GM18511 (cell line): ENCODE measurements around the gene NSD2.
"Not testable (repeated sequence)": the region's sequence is repeated elsewhere in the genome, so short reads cannot be mapped to it uniquely, and the experiment has no call there.

ENCODE experiments used
- ATAC-seq: cut with Tn5 transposase; IDR thresholded peaks from one replicate; pipeline ENCODE4 v1.9.1; 2021; ENCODE audit warnings: mild to moderate bottlenecking, moderate library complexity; ENCODE audit not compliant: unreplicated experiment

The NSD2 gene

GRCh38 chr4:1841887-1842210 lies 29.3 kb upstream of the NSD2 start:
- ATAC-seq, result no peak

DNA sequence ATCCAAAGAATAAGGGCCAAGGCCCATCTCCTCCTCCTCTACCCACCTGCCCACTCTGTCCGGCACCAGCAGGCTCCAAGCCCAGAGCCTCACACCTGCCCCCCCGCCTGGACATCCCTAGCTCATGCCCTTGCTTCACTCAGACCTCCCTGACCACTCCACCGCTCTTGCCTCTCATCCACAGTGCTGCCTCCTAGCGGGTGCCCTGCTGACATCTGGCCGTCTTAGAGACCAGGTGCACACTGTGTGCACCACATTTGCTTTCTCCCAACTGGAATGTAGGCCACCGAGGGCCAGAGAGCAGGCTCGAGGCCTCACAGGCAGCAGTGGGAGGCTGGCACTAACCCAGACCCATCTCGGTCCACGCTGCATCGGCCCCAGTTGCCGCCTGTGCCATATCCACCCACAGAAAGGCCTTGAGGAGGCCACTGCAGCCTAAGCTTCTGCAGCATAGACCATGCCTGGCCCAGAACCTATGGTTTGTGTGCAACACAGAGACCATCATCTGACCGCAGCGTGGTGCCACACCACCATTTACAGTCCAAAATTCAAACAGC lies 28.8 kb upstream of the NSD2 start:
- ATAC-seq, result no peak

DNA sequence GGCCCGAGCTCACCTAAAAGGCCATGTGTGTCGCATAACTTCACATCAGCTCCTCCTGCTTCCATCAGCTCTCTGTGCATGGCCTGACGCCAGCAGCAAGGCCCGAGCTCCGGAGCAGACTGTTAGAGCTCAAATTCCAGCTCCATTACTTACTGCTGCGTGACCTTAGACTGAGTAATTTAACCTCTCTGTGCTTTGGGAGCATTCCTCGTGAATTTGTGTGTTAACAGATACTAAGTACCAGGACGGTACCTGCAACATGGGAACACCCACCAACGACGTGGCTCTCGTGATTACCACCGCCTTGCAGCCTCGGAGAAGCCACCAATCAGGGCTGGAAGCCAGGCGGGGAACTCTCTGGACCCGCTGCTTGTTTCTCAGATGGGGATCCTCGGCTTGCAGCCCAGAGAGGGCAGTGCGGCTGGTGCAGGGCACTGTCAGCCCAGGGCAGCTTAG lies 28.2 kb upstream of the NSD2 start:
- no peak for ATAC-seq

DNA sequence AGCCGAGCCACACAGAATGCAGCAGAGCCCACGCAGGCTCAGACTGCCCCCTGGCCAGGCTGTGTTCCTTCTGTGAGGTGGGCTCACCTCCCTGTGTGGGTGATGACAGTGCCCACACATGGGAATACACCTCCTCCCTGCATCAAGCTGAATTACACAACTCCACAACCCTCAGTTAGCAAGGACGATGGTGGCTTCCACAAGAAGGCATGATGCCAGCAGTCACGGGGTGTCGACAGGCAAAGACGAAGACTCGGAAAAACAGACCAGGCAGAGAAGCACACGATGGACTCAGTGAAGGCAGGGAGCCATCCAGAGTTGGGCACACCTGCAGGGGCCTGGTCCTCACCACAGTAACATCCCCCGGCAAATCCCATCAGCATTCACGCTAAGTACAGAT lies 27.3 kb upstream of the NSD2 start:
- no peak for ATAC-seq

GRCh38 chr4:1844618-1845017 lies 26.6 kb upstream of the NSD2 start:
- not testable (repeated sequence) for ATAC-seq

- ATAC-seq, result no peak
Measured at GRCh38 chr4:1846580-1846979, 24.6 kb upstream of the NSD2 start.

GRCh38 chr4:1850276-1850675 lies 20.9 kb upstream of the NSD2 start:
- no peak for ATAC-seq

DNA sequence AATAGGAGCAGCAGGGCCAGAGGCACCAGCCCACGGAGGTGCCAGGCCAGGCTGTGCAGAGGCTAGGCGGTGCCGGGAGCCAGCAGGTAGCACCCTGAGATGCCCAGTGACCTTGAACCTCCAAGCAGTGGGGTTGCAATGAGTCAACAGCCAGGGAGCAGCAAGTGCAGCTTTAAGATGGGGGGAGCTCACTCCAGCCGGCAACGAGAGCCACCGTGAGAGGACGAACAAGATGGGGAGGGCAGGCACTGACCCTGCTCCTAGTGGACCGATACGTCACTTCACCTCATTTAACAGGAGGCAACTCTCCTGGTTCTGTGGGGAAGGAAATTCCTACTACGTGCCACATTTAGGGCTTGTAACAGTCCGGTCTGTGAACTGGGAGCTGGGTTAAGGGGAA lies 20.0 kb upstream of the NSD2 start:
- ATAC-seq, result no peak

DNA sequence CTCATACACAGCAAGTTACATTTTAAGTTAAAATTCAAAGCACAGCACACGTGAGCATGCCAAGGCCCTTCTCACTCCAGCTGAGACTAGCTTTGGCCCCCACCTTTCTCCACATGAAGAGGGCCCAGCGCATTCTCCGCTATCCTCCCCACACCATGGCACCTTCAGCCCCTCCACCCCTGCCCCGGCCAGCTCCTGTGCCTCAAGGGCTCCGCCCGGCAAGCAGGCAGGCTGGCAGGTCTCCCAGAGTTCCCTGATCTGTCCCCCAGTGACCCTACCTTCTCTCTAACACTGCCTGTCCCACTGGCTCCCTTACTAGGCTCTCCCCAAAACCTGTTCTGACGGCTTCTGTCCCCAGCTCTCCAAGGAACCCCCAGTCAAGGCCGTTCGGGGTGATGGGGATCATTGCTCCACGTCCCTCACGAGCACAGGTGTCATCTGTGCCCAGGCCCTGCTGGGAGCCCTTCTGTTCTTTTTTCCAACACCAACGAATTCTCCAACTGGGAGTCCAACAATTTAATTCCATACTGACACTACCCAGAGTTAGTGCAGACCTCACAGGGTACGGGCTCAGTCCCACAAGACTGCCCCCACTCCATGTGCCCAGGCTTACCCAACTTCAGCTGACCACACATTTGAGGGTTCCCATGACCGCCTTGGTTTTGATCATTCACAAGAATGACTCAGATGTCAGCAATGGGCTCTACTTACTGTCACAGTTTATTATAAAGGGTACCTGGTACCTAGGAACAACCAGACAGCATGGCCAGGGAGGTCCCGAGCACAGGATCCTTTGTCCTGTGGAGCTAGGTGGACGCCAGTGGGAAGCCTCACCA lies 19.4 kb upstream of the NSD2 start:
- no peak for ATAC-seq

DNA sequence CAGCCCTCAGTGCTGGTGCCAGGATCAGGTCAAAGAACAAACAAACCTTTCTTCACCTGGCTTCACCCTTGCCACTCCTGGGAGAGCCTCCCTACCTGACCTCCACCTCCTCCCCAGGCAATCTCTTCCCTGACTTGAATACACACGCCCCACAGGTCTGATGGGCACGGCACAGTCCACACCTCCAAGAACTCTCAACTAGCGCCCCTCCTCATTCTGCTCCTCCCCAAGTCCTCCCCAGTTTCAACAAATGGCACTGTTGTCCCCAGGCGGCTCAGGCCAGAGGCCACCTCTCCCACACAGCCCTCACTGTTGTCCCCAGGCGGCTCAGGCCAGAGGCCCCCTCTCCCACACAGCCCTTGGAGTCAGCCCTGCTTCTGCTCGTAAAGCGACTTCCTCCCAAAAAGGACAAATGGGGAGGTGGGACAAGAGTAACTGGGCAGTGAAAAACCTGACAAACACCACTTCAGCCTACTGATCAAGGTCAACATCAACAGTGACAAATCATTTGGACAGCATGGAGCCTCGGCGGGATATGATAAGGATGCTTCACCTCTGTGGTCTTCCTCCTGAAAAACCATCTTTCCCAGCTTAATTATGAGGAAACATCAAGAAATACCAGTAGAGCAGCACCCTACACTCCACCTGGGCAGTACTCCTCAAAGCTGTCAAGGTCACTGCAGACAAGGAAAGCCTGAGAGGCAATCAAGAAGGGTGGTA lies 18.1 kb upstream of the NSD2 start:
- ATAC-seq, result no peak

- ATAC-seq, result no peak
Measured at GRCh38 chr4:1854752-1855151, 16.4 kb upstream of the NSD2 start.

DNA sequence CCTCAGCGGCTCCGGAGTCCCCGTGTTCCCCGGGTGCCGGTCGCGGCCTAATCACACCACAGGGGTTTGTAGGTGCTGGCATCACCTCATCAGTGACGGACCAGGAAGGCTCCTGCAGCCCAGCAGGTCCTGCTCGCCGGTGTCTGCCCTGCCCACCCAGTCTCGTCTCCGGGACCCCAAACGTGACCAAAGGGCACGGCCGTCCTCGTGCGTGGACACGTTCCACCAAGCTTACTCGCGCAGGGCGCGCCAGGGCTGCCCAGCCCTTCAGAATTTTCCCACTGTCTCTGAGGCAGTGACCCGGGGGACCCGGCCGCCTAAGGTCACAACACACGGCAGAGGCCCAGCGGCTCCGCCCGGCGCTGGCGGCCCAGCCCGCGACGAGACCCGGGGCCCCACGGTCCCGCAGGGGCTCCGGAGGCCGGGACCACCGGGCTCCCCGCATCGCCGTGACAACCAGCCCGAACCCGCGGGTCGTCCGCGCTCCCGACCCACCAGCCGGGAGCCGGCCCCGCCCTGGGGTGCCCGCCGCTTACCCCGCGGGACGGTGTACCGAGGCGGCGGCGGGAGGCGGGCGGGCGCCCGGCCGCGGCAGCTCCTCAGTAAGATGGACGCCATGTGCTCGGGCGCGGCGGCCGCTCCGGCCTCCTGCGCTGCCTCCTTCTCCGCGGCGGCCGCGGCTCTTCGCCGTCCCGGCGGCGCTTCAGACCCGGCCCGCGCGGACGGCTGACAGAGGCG lies 15.7 kb upstream of the NSD2 start:
- peak; percentile 33 for ATAC-seq

DNA sequence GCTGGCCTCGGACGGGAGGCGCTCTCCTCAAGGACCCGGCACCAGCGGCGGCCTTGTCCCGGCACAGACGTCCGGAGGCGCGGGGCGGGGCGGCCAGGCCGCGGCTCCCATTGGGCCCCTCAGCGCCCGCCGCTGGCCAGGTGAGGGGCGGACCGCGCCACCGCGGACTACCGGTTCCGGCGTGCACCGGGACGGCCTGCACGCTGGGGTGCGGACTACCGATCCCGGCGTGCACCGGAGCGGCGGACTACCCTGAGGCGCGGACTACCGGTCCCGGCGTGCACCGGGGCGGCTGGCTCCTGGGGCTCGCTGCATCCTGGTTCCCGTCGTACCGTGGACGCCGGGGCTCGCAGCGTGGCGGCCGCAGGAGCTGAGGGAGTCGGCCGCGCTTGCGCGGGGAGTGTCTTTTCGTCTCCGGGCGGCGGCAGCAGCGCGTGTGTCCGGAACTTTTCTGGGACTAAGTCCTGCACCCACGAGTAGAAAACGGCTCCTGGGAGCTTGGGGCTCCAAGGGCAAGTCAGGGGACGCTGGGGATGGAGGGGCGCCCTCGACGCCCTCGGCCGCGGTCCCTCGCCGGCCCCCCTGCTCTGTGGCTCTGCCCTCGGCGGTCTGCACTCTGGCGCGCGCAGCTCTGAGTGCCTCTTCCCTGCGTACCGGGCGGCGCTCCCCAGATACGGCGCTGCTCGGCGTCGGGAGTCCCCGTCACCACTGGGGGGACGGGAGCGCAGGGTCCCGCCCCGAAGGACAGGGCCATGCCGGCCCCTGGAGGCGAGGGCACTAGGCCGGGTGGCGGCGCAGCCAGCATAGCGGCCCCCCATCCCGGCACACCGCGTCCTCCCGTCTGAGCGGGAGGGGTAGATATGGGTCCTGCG lies 14.9 kb upstream of the NSD2 start, which contains the start of gene LETM1:
TSS of gene LETM1 (minus strand) at position 86 of the 872 bp plus-strand sequence. CDS start 206 bp downstream, outside the sequence.
- ATAC-seq, result peak; percentile 91

- no peak for ATAC-seq
Measured at GRCh38 chr4:1856943-1857699, 14.1 kb upstream of the NSD2 start.

- no peak for ATAC-seq
Measured at GRCh38 chr4:1857931-1858330, 13.3 kb upstream of the NSD2 start.

GRCh38 chr4:1859389-1859753 lies 11.8 kb upstream of the NSD2 start:
- ATAC-seq, result no peak

GRCh38 chr4:1862055-1862911 lies 8.9 kb upstream of the NSD2 start:
- no peak for ATAC-seq

GRCh38 chr4:1862961-1863296 lies 8.3 kb upstream of the NSD2 start:
- no peak for ATAC-seq
